ENCODE results near the gene TRPV2. TPM values are rescaled to one million over a fixed set of nuclear protein-coding genes. Genes with fewer than 3 reads are reported as not detected.
A peak's percentile ranks its signal among the peaks of the same experiment; 100 is the strongest.

TRPV2 gene
- total and polyA plus RNA-seq, 3 experiments from 2014 or later: 60.0 to 134 (median 67.3) TPM

DNA sequence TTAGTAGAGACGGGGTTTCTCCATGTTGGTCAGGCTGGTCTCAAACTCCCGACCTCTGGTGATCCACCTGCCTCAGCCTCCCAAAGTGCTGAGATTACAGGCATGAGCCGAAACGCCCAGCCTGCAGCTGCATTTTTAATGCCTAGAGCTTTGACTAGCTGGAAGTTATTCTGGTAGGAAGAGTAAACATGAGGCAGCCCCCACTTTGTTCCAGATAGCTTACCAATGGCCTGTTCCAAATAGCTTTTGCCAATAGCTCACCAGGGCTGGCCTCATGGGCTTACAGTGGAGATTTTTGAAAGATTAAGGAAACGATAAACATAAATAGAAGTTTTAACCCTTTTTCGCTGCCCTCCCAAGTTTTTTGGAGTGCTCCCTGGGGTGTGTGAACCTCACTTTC, 9.8 kb downstream of the TRPV2 start:
- Histone ChIP-seq H3K9me3 (ENCODE audit: low read length) (no peaks in the 10 kb centered on the region), H3K36me3 (ENCODE audit: insufficient read depth, low read length) (peaks cover 57% of the 10 kb centered on the region), H3K27ac (ENCODE audit: low read depth, low read length) (no peak overlapping the region), H3K4me1 (ENCODE audit: insufficient read depth, low read length) (peaks cover 5% of the 10 kb centered on the region), H3K27me3 (ENCODE audit: insufficient read depth, low read length, poor library complexity, severe bottlenecking) (no peaks in the 10 kb centered on the region), H3K4me3 (ENCODE audit: low read length) (no peak overlapping the region)
- no peak overlapping the region for H3K27ac Mint-ChIP-seq
- no peak overlapping the region for H3K4me3 Mint-ChIP-seq
- no peaks in the 10 kb centered on the region for H3K27me3 Mint-ChIP-seq
- H3K4me1 Mint-ChIP-seq: peaks cover 11 to 27% (median 12%) of the 10 kb centered on the region in 3 donors
- CTCF ChIA-PET: interaction anchor here (4.3 kb wide), 1 partner anchor 9 kb away, joined by 23 read pairs; the partner anchor contains the start of gene TRPV2
- DNase-seq: no peak
- peaks cover 3 to 83% (median 14%) of the 10 kb centered on the region in 3 donors for H3K36me3 Mint-ChIP-seq
- POLR2A ChIA-PET: interaction anchor here (0.7 kb wide), 1 partner anchor 239 kb away, joined by 8 read pairs; no protein-coding TSS in a partner anchor
- no peaks in the 10 kb centered on the region for H3K9me3 Mint-ChIP-seq

DNA sequence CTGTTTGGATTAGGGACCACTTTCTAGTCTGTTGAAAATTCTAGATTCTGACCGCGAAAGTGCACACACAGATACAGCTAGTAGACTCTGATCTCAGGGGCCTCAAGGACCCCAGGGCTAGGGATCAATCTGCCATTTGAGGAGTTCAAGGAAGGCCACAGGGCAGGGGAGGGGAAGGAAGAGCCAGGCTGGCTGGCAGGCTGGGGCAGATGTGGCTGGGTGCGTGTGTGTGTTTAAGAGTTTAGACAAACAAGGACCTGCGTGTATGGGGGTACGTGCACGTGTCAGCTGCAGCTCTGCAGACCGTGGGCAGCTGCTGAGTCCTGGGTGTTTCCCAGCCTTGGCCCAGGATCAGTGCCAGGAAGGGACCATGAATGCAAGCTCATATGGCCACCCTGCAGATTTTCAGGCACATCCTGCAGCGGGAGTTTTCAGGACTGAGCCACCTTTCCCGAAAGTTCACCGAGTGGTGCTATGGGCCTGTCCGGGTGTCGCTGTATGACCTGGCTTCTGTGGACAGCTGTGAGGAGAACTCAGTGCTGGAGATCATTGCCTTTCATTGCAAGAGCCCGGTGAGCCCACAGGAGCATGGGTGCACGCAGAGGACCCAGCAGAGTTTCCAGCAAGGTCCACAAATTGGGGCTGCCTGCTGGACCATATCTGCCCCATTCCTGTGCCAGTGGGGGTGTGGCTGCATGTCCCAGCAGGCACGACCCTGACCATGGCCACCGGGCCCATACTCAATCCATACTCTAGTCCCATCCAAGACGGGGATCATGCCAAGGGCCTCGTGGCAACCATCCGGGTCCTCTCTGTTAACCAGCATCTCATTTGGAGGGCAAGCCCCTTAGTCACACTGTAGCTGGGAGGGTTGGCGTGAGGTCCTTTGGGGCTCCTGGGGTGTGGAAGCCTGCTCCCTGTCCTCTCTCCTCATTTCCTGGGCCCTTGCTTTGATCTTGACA, 10.6 kb downstream of the TRPV2 start:
- no peak overlapping the region for H3K4me3 ChIP-seq (ENCODE audit: low read length)
- Mint-ChIP-seq H3K27me3 (no peaks in the 10 kb centered on the region), H3K4me1 (peaks cover 4 to 19% (median 5%) of the 10 kb centered on the region in 3 donors), H3K4me3 (no peak overlapping the region), H3K9me3 (no peaks in the 10 kb centered on the region), H3K27ac (peak overlapping the region in 3 of 8 donors; percentile 33 to 91 (median 70)), H3K36me3 (peaks cover 3 to 82% (median 10%) of the 10 kb centered on the region in 3 donors)
- H3K27me3 ChIP-seq (ENCODE audit: insufficient read depth, low read length, poor library complexity, severe bottlenecking): no peaks in the 10 kb centered on the region
- peaks cover 57% of the 10 kb centered on the region for H3K36me3 ChIP-seq (ENCODE audit: insufficient read depth, low read length)
- no peaks in the 10 kb centered on the region for H3K9me3 ChIP-seq (ENCODE audit: low read length)
- H3K4me1 ChIP-seq (ENCODE audit: insufficient read depth, low read length): no peaks in the 10 kb centered on the region
- ChIA-PET POLR2A (no interaction called here), CTCF (interaction anchor here (4.3 kb wide), 1 partner anchor 10 kb away, joined by 23 read pairs; the partner anchor contains the start of gene TRPV2)
- no peak overlapping the region for H3K27ac ChIP-seq (ENCODE audit: low read depth, low read length)
- no peak for DNase-seq

DNA sequence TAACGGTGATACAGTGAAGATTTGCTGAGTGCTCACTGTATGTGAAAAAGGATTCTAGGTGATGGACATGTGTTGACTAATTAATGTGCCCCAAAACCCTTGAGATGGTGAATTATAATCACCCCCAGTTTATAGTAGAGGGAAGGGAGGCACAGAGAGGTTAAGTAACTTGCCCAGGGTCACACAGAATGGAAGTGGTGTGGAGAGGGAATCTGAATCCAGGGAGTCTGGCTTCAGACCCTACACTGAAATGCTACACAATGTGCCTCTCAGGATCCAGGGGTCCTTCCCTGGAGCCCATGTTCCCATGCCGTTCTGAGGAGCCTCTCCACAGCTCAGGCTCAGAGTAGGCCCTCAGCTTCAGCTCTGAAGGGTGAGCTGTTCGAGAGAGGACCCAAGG, 11.6 kb downstream of the TRPV2 start:
- Mint-ChIP-seq H3K27ac (peak overlapping the region in 2 of 8 donors; percentile 50 to 70), H3K4me3 (no peak overlapping the region), H3K9me3 (no peaks in the 10 kb centered on the region), H3K36me3 (peaks cover 3 to 78% (median 9%) of the 10 kb centered on the region in 3 donors), H3K27me3 (no peaks in the 10 kb centered on the region), H3K4me1 (peaks cover 3 to 15% (median 4%) of the 10 kb centered on the region in 3 donors)
- Histone ChIP-seq H3K4me3 (ENCODE audit: low read length) (no peak overlapping the region), H3K9me3 (ENCODE audit: low read length) (no peaks in the 10 kb centered on the region), H3K36me3 (ENCODE audit: insufficient read depth, low read length) (peaks cover 57% of the 10 kb centered on the region), H3K4me1 (ENCODE audit: insufficient read depth, low read length) (no peaks in the 10 kb centered on the region), H3K27ac (ENCODE audit: low read depth, low read length) (no peak overlapping the region), H3K27me3 (ENCODE audit: insufficient read depth, low read length, poor library complexity, severe bottlenecking) (no peaks in the 10 kb centered on the region)
- CTCF ChIA-PET: interaction anchor here (0.9 to 4.3 kb wide), 5 partner anchors 11 to 48 kb away, joined by 3 to 23 read pairs (median 4); partner anchors contain the start of gene TRPV2
- DNase-seq: no peak
- POLR2A ChIA-PET: no interaction called here

DNA sequence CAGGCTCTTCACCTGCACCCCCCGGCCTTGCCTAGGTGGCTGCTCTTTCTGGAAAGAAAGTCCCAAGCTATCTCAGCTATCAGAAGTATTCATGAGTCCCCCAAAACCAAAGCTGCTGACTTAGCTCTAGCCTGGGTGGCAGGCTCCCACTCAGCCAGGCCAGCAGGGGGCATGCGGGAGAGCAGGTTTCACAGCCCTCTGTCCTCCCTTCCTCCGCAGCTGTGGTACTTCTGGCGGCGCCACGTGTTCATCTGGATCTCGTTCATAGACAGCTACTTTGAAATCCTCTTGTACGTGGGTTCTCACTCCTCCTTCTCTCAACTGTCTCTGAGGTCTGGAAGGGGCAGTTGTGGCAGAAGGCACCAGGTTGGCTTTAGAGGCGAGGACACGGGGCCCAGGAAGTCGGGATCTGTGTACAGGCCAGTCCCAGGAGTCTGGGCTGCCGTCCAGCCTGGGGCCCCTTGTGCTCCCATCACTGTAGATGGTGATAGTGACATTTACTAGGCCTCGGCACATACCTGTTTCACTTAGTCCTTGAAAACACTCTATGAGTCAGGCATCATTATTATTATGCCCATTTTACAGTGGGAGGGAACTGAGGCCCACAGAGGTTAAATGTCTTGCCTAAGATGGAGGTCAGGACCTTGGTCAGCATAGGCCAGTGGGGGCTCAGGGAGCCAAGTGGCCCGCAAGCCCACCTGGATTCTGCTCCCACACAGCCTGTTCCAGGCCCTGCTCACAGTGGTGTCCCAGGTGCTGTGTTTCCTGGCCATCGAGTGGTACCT, 12.9 kb downstream of the TRPV2 start:
- Histone ChIP-seq H3K27ac (ENCODE audit: low read depth, low read length) (no peak overlapping the region), H3K9me3 (ENCODE audit: low read length) (no peaks in the 10 kb centered on the region), H3K27me3 (ENCODE audit: insufficient read depth, low read length, poor library complexity, severe bottlenecking) (no peaks in the 10 kb centered on the region), H3K36me3 (ENCODE audit: insufficient read depth, low read length) (peaks cover 47% of the 10 kb centered on the region), H3K4me3 (ENCODE audit: low read length) (no peak overlapping the region), H3K4me1 (ENCODE audit: insufficient read depth, low read length) (no peaks in the 10 kb centered on the region)
- ChIA-PET CTCF (interaction anchor here (0.9 to 4.3 kb wide), 7 partner anchors 12 to 93 kb away, joined by 3 to 23 read pairs (median 4); partner anchors contain the start of gene TRPV2), POLR2A (interaction anchor here (0.6 to 1.3 kb wide), 3 partner anchors 10 to 16 kb away, joined by 3 read pairs; no protein-coding TSS in a partner anchor)
- Mint-ChIP-seq H3K9me3 (no peaks in the 10 kb centered on the region), H3K27me3 (no peaks in the 10 kb centered on the region), H3K4me3 (no peak overlapping the region), H3K27ac (peak overlapping the region in 1 of 8 donors; percentile 11), H3K4me1 (peaks cover 3 to 7% (median 4%) of the 10 kb centered on the region in 3 donors), H3K36me3 (peaks cover 0 to 74% (median 11%) of the 10 kb centered on the region in 3 donors)
- peak in 1 of 5 donors; percentile 13 for DNase-seq

DNA sequence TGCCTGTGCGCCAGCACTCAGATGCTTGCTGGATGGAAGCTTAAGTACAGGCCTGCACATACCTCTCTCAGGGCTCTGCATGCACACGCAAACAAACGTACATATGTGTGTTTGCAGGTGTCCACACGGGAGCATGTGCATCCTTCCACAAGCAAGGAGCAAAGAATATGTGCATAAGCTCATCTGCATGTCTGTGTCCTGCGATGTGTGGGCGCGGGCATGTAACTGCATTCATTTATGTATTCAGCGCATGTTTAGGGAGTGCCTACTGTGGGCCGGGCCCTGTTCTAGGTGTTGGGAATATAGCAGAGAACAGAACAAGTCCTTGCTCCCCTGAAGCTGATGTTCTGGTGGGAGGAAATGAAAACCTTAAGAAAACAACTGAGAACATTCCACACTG, 13.7 kb downstream of the TRPV2 start:
- ChIA-PET POLR2A (interaction anchor here (1.3 kb wide), 1 partner anchor 13 kb away, joined by 3 read pairs; no protein-coding TSS in a partner anchor), CTCF (interaction anchor here (2.1 kb wide), 1 partner anchor 13 kb away, joined by 6 read pairs; the partner anchor contains the start of gene TRPV2)
- DNase-seq: no peak
- Mint-ChIP-seq H3K4me3 (no peak overlapping the region), H3K9me3 (no peaks in the 10 kb centered on the region), H3K27me3 (no peaks in the 10 kb centered on the region), H3K4me1 (peaks cover 3 to 4% (median 4%) of the 10 kb centered on the region in 3 donors), H3K36me3 (peaks cover 0 to 70% (median 11%) of the 10 kb centered on the region in 3 donors), H3K27ac (peak overlapping the region in 4 of 8 donors; percentile 48 to 82 (median 60))
- H3K27ac ChIP-seq (ENCODE audit: low read depth, low read length): no peak overlapping the region
- H3K36me3 ChIP-seq (ENCODE audit: insufficient read depth, low read length): peaks cover 43% of the 10 kb centered on the region
- no peaks in the 10 kb centered on the region for H3K9me3 ChIP-seq (ENCODE audit: low read length)
- H3K4me1 ChIP-seq (ENCODE audit: insufficient read depth, low read length): no peaks in the 10 kb centered on the region
- H3K4me3 ChIP-seq (ENCODE audit: low read length): no peak overlapping the region
- no peaks in the 10 kb centered on the region for H3K27me3 ChIP-seq (ENCODE audit: insufficient read depth, low read length, poor library complexity, severe bottlenecking)

DNA sequence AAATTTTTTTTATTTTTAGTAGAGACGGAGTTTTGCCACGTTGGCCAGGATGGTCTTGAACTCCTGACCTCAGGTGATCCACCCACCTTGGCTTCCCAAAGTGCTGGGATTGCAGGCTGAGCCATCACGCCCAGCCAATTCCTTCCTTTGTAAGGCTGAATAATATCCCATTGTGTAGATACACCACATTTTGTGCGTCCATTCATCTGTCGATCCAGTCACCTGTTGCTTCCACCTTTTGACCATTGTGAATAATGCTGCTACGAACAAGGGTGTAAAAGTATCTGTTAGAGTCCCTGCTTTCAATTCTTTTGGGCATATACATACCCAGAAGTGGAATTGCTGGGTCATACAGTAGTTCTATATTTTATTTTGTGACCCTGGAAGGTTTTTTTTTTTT, 15.3 kb downstream of the TRPV2 start:
- ChIA-PET CTCF (interaction anchor here (2.1 kb wide), 1 partner anchor 15 kb away, joined by 6 read pairs; the partner anchor contains the start of gene TRPV2), POLR2A (no interaction called here)
- no peak overlapping the region for H3K27ac ChIP-seq (ENCODE audit: low read depth, low read length)
- Mint-ChIP-seq H3K4me3 (no peak overlapping the region), H3K9me3 (no peaks in the 10 kb centered on the region), H3K27me3 (no peaks in the 10 kb centered on the region), H3K27ac (peak overlapping the region in 3 of 8 donors; percentile 5 to 47 (median 8)), H3K4me1 (peaks cover 4 to 7% (median 6%) of the 10 kb centered on the region in 3 donors), H3K36me3 (peaks cover 0 to 62% (median 10%) of the 10 kb centered on the region in 3 donors)
- H3K9me3 ChIP-seq (ENCODE audit: low read length): no peaks in the 10 kb centered on the region
- H3K36me3 ChIP-seq (ENCODE audit: insufficient read depth, low read length): peaks cover 35% of the 10 kb centered on the region
- no peaks in the 10 kb centered on the region for H3K27me3 ChIP-seq (ENCODE audit: insufficient read depth, low read length, poor library complexity, severe bottlenecking)
- DNase-seq: no peak
- no peaks in the 10 kb centered on the region for H3K4me1 ChIP-seq (ENCODE audit: insufficient read depth, low read length)
- H3K4me3 ChIP-seq (ENCODE audit: low read length): no peak overlapping the region

DNA sequence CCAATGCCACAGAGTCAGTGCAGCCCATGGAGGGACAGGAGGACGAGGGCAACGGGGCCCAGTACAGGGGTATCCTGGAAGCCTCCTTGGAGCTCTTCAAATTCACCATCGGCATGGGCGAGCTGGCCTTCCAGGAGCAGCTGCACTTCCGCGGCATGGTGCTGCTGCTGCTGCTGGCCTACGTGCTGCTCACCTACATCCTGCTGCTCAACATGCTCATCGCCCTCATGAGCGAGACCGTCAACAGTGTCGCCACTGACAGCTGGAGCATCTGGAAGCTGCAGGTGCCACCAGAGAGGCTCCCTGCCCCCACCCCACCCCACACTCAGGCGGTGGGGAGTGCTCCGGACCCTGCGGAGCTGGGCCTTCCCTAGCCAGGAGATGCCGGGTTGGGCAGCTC, 16.6 kb downstream of the TRPV2 start:
- POLR2A ChIA-PET: no interaction called here
- H3K27ac ChIP-seq (ENCODE audit: low read depth, low read length): no peak overlapping the region
- no peak overlapping the region for H3K4me3 Mint-ChIP-seq
- peaks cover 22% of the 10 kb centered on the region for H3K36me3 ChIP-seq (ENCODE audit: insufficient read depth, low read length)
- H3K4me1 Mint-ChIP-seq: peaks cover 9 to 14% (median 10%) of the 10 kb centered on the region in 3 donors
- no peak overlapping the region for H3K27ac Mint-ChIP-seq
- H3K36me3 Mint-ChIP-seq: peaks cover 0 to 51% (median 6%) of the 10 kb centered on the region in 3 donors
- CTCF ChIA-PET: interaction anchor here (1.8 kb wide), 1 partner anchor 68 kb away, joined by 5 read pairs; no protein-coding TSS in a partner anchor
- no peak overlapping the region for H3K4me3 ChIP-seq (ENCODE audit: low read length)
- no peaks in the 10 kb centered on the region for H3K9me3 ChIP-seq (ENCODE audit: low read length)
- DNase-seq: no peak
- no peaks in the 10 kb centered on the region for H3K4me1 ChIP-seq (ENCODE audit: insufficient read depth, low read length)
- no peaks in the 10 kb centered on the region for H3K27me3 ChIP-seq (ENCODE audit: insufficient read depth, low read length, poor library complexity, severe bottlenecking)
- no peaks in the 10 kb centered on the region for H3K9me3 Mint-ChIP-seq
- H3K27me3 Mint-ChIP-seq: no peaks in the 10 kb centered on the region

Data from CD8-positive, alpha-beta memory T cell (primary cell).